Peyer's patch (tissue), 4 donors: Measurements from ENCODE around the gene SOX13. TPM values are rescaled to one million over a fixed set of nuclear protein-coding genes. Genes with fewer than 3 reads are reported as not detected.

Experiments used
- DNase-seq, 3 donors: peaks; one replicate each; pipeline ENCODE4 v3.0.0-alpha.2; 2017 to 2019
- H3K27ac ChIP-seq, 4 donors: fragments of 200-600 bp; sonication (generic); one replicate each; pipeline ENCODE4 v1.5.1; 2016 to 2019
- H3K27me3 ChIP-seq, 2 donors: fragments of 200-600 bp; sonication (generic); one replicate each; pipeline ENCODE4 v1.5.1; 2019
- H3K36me3 ChIP-seq, 3 donors: fragments of 200-600 bp; sonication (generic); one replicate each; pipeline ENCODE4 v1.5.1; 2016 to 2019
- H3K4me1 ChIP-seq, 4 donors: fragments of 200-600 bp; sonication (generic); one replicate each; pipeline ENCODE4 v1.5.1; 2016 to 2019
- H3K4me3 ChIP-seq, 4 donors: fragments of 200-600 bp; sonication (generic); 1 replicate in 3 of 4; 2 replicates in 1 of 4; pipeline ENCODE4 v1.5.1; 2016 to 2019; ENCODE audit warnings: mild to moderate bottlenecking in 1 of 4
- H3K9me3 ChIP-seq, 4 donors: fragments of 200-600 bp; sonication (generic); one replicate each; pipeline ENCODE4 v1.5.1; 2016 to 2019; ENCODE audit warnings: mild to moderate bottlenecking in 1 of 4
- POLR2A ChIP-seq, 2 donors: fragments of 450-650 bp; IDR thresholded peaks; one replicate each; pipeline ENCODE4 v1.5.1; 2017; ENCODE audit warnings: antibody characterized with exemption in 2 of 2, mild to moderate bottlenecking in 2 of 2, moderate library complexity in 2 of 2
- total RNA-seq, 4 donors: library from RNA; depleted of rRNA; stranded (reverse); fragments of >200 nt; gene quantifications; one replicate each; pipeline ENCODE4 v1.1.0, GENCODE V29; 2016
- TF ChIP-seq, protein P1 (sequence below), 6 experiments: fragments of 450-650 bp in 4 of 6; fragments of 200-600 bp in 2 of 6; sonication (generic) in 1 of 6; IDR thresholded peaks; one replicate each; pipeline ENCODE4 v1.5.1; 2017 to 2019; ENCODE audit warnings: antibody characterized with exemption in 6 of 6, mild to moderate bottlenecking in 3 of 6, moderate library complexity in 1 of 6

The SOX13 gene
- total RNA-seq, 4 donors from 2014 or later = 42.1 to 80.3 (median 59.0) TPM

DNA sequence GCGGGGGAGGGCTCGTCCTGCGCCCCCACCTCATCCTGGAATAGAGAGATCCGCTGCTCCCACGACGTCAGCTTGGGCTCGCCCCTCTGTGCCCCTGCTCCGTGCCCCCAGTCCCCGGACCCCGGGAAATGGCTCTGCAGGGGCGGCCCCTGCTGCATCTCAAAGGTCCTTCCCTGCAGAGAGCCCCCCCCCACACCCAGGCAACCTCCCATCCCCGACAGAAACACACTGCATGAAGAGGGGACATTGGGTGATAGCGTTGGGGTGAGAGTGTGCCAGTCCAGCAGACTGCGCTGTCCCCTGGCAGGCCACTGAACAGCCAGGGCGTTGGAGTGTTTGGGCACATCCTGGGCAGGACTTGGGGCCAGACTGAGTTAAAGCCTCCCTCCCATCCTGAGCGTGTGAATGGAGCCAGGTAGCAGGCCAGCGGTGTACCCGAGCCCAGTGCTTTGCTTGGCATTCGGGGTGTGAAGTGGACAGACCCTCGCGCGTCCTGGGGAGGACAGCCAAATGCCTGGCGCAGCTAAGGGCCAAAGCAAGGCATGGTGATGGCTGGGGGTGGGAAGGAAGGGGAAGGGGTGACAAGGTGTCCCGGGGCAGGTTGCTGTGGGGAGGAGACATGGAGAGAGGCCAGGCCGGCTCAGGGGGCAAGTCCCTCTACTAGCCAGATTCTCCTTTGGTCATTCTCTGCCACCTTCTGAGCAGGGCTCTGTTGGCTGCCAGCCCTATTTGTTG lies 79.6 kb downstream of the SOX13 start:
- DNase-seq = no peak
- H3K27me3 ChIP-seq = no peaks in the 10 kb centered on the region
- TF ChIP-seq, protein P1, sequence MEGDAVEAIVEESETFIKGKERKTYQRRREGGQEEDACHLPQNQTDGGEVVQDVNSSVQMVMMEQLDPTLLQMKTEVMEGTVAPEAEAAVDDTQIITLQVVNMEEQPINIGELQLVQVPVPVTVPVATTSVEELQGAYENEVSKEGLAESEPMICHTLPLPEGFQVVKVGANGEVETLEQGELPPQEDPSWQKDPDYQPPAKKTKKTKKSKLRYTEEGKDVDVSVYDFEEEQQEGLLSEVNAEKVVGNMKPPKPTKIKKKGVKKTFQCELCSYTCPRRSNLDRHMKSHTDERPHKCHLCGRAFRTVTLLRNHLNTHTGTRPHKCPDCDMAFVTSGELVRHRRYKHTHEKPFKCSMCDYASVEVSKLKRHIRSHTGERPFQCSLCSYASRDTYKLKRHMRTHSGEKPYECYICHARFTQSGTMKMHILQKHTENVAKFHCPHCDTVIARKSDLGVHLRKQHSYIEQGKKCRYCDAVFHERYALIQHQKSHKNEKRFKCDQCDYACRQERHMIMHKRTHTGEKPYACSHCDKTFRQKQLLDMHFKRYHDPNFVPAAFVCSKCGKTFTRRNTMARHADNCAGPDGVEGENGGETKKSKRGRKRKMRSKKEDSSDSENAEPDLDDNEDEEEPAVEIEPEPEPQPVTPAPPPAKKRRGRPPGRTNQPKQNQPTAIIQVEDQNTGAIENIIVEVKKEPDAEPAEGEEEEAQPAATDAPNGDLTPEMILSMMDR (IDR thresholded peaks at IDR 0.05) = no peak
- TF ChIP-seq POLR2A (IDR thresholded peaks at IDR 0.05) = no peak
- no peaks in the 10 kb centered on the region for H3K9me3 ChIP-seq
- H3K36me3 ChIP-seq = no peaks in the 10 kb centered on the region
- peaks cover 0 to 14% (median 3%) of the 10 kb centered on the region in 4 donors for H3K4me1 ChIP-seq
- H3K4me3 ChIP-seq = peak overlapping the region; percentile 51 to 79 (median 68)
- peak overlapping the region in 2 of 4 donors; percentile 67 to 70 for H3K27ac ChIP-seq

- no peak for DNase-seq
Measured at GRCh38 chr1:204153667-204154066, 80.8 kb downstream of the SOX13 start.

GRCh38 chr1:204154568-204155255 lies 81.8 kb downstream of the SOX13 start:
- no peak for TF ChIP-seq POLR2A (IDR thresholded peaks at IDR 0.05)
- TF ChIP-seq, protein P1 (IDR thresholded peaks at IDR 0.05) = no peak
- H3K27me3 ChIP-seq = no peaks in the 10 kb centered on the region
- no peak for DNase-seq

More at GRCh38 chr1:204153667-204154066, 80.8 kb downstream of the SOX13 start:
- Histone ChIP-seq H3K4me1 (peaks cover 0 to 14% (median 3%) of the 10 kb centered on the region in 4 donors), H3K27me3 (no peaks in the 10 kb centered on the region), H3K9me3 (no peaks in the 10 kb centered on the region), H3K36me3 (no peaks in the 10 kb centered on the region), H3K27ac (no peak overlapping the region), H3K4me3 (no peak overlapping the region)
- TF ChIP-seq, protein P1 (IDR thresholded peaks at IDR 0.05) = no peak

GRCh38 chr1:204155881-204156280 lies 83.0 kb downstream of the SOX13 start:
- Histone ChIP-seq H3K36me3 (no peaks in the 10 kb centered on the region), H3K27ac (no peak overlapping the region), H3K27me3 (no peaks in the 10 kb centered on the region), H3K4me1 (peaks cover 0 to 14% (median 3%) of the 10 kb centered on the region in 4 donors), H3K9me3 (no peaks in the 10 kb centered on the region), H3K4me3 (no peak overlapping the region)
- TF ChIP-seq, protein P1 (IDR thresholded peaks at IDR 0.05) = no peak
- TF ChIP-seq POLR2A (IDR thresholded peaks at IDR 0.05) = no peak
- no peak for DNase-seq

More at GRCh38 chr1:204154568-204155255, 81.8 kb downstream of the SOX13 start:
- peaks cover 0 to 14% (median 3%) of the 10 kb centered on the region in 4 donors for H3K4me1 ChIP-seq
- H3K27ac ChIP-seq = no peak overlapping the region
- no peaks in the 10 kb centered on the region for H3K9me3 ChIP-seq
- no peaks in the 10 kb centered on the region for H3K36me3 ChIP-seq
- no peak overlapping the region for H3K4me3 ChIP-seq

GRCh38 chr1:204157962-204158361 lies 85.0 kb downstream of the SOX13 start:
- no peaks in the 10 kb centered on the region for H3K27me3 ChIP-seq
- H3K4me1 ChIP-seq = no peaks in the 10 kb centered on the region
- no peak overlapping the region for H3K4me3 ChIP-seq
- H3K27ac ChIP-seq = no peak overlapping the region
- TF ChIP-seq POLR2A (IDR thresholded peaks at IDR 0.05) = no peak
- TF ChIP-seq, protein P1 (IDR thresholded peaks at IDR 0.05) = no peak
- DNase-seq = no peak
- H3K36me3 ChIP-seq = no peaks in the 10 kb centered on the region
- no peaks in the 10 kb centered on the region for H3K9me3 ChIP-seq
